GM19395 (cell line): ENCODE results near the gene TCAP.

ENCODE experiments used
- ATAC-seq: cut with Tn5 transposase; IDR thresholded peaks from one replicate; pipeline ENCODE4 v1.9.1; 2021; ENCODE audit warnings: mild to moderate bottlenecking, moderate library complexity; ENCODE audit not compliant: unreplicated experiment

Gene TCAP

GRCh38 chr17:39664581-39665561, at the start of gene TCAP:
Gene TCAP (plus strand): TSS chr17:39665349. CDS start chr17:39665360, 11 bp downstream.
- no peak for ATAC-seq

- no peak for ATAC-seq
These were observed 49.7 kb upstream of the TCAP start for GRCh38 chr17:39615434-39615833.

GRCh38 chr17:39617100-39617445, 48.1 kb upstream of the TCAP start:
- ATAC-seq, result no peak

GRCh38 chr17:39617446-39618245, 47.5 kb upstream of the TCAP start:
- ATAC-seq, result no peak

GRCh38 chr17:39618246-39618913, 46.8 kb upstream of the TCAP start:
- no peak for ATAC-seq

- no peak for ATAC-seq
These were observed 46.0 kb upstream of the TCAP start for GRCh38 chr17:39618956-39619785.

GRCh38 chr17:39619786-39620101, 45.4 kb upstream of the TCAP start:
- ATAC-seq, result no peak

- ATAC-seq, result peak; percentile 58
These were observed 43.4 kb upstream of the TCAP start for GRCh38 chr17:39621523-39622379.

- ATAC-seq, result peak; percentile 29
These were observed 42.7 kb upstream of the TCAP start for GRCh38 chr17:39622380-39623006.

GRCh38 chr17:39623356-39623950, 41.7 kb upstream of the TCAP start:
- ATAC-seq, result no peak

- no peak for ATAC-seq
These were observed 40.8 kb upstream of the TCAP start for GRCh38 chr17:39624313-39624712.

- no peak for ATAC-seq
These were observed 39.9 kb upstream of the TCAP start for GRCh38 chr17:39625198-39625785.

- no peak for ATAC-seq
These were observed 38.7 kb upstream of the TCAP start, which contains the start of gene PPP1R1B for GRCh38 chr17:39626171-39627046. Gene PPP1R1B (plus strand): TSS chr17:39626952. CDS start chr17:39627393, 441 bp downstream.

- no peak for ATAC-seq
These were observed 38.0 kb upstream of the TCAP start for GRCh38 chr17:39627047-39627711.

- no peak for ATAC-seq
These were observed 37.2 kb upstream of the TCAP start for GRCh38 chr17:39627712-39628516.
